GM10248 (cell line): Measurements from ENCODE around the gene LCE2B.

Experiments used
- CTCF ChIA-PET: fragments of 300-600 bp; sonication (Branson Sonifier 250); formaldehyde crosslinking; extraction: SDS; loops from one replicate; lab custom pipeline; 2021; ENCODE audit warnings: antibody characterized with exemption; lab: Yijun Ruan, JAX
- POLR2A ChIA-PET: fragments of 350-650 bp; sonication (Branson Sonifier 250); formaldehyde crosslinking; extraction: SDS; loops from one replicate; lab custom pipeline; 2020; ENCODE audit warnings: antibody characterized with exemption; lab: Yijun Ruan, JAX
- DNase-seq: peaks from one replicate; pipeline ENCODE4 v3.0.0; 2012; ENCODE audit errors: extremely low spot score
- CTCF ChIP-seq: IDR thresholded peaks from 2 replicates; pipeline ENCODE4 v1.5.1; 2012; ENCODE audit warnings: mild to moderate bottlenecking, low read depth; ENCODE audit errors: extremely low read depth, missing control alignments, control extremely low read depth

LCE2B gene

GRCh38 chr1:152718238-152718637 is 32.3 kb downstream of the LCE2B start:
- CTCF ChIA-PET: interaction anchor here (1.7 kb wide), 1 partner anchor 13 kb away, joined by 4 read pairs; no protein-coding TSS in a partner anchor
- DNase-seq: no peak
- TF ChIP-seq CTCF: no peak
- POLR2A ChIA-PET: no interaction called here

GRCh38 chr1:152725261-152725660 is 39.3 kb downstream of the LCE2B start:
- CTCF ChIA-PET: no interaction called here
- TF ChIP-seq CTCF: no peak
- DNase-seq: no peak
- POLR2A ChIA-PET: no interaction called here

GRCh38 chr1:152728986-152729385 is 43.1 kb downstream of the LCE2B start:
- TF ChIP-seq CTCF: no peak
- CTCF ChIA-PET: interaction anchor here (1.3 to 1.4 kb wide), 2 partner anchors 9 to 16 kb away, joined by 3 read pairs; no protein-coding TSS in a partner anchor
- POLR2A ChIA-PET: no interaction called here

GRCh38 chr1:152735648-152736047 is 49.7 kb downstream of the LCE2B start:
- ChIA-PET CTCF (no interaction called here), POLR2A (no interaction called here)
- TF ChIP-seq CTCF: peak; percentile 11
- DNase-seq: no peak

More at GRCh38 chr1:152728986-152729385, 43.1 kb downstream of the LCE2B start:
- DNase-seq: no peak
